ENCODE data around the gene CRTC3. TPM values are rescaled to one million over a fixed set of nuclear protein-coding genes. Genes with fewer than 3 reads are reported as not detected.

Gene CRTC3
- total RNA-seq, 1 experiment from 2014 or later, result 45.0 TPM

DNA sequence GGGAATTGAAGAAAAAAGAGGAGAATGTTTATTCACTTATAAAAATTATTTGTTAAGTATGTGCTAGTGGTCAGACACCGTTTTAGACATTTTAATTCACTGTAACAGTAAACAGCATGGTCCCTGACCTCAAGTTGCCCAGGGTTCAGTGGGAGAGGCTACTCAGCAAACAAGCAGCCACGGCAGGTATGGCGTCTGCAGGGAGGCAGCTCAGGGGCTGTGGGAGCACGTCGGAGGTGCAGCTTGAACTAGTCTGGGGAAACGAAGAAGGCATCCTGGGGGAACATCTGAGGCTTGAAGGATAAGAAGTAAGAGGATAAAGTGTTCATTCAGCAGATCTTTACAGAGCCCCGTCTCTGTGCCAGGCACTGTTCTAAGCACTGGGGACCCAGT, 66.0 kb downstream of the CRTC3 start:
- Histone ChIP-seq H3K9me3 (ENCODE audit: control insufficient read depth, insufficient read depth, low read depth, low read length) (no peaks in the 10 kb centered on the region), H3K4me1 (ENCODE audit: control insufficient read depth, insufficient read depth, low read length) (no peaks in the 10 kb centered on the region), H3K27me3 (ENCODE audit: control insufficient read depth, insufficient read depth, low read length) (no peaks in the 10 kb centered on the region), H3K4me3 (ENCODE audit: low read depth in 2 of 2, low read length in 2 of 2) (no peak overlapping the region), H3K27ac (ENCODE audit: low read length) (no peak overlapping the region), H3K36me3 (ENCODE audit: control insufficient read depth, insufficient read depth, low read length) (no peaks in the 10 kb centered on the region)
- ChIA-PET POLR2A (no interaction called here), CTCF (interaction anchor here (0.6 kb wide), 1 partner anchor 224 kb away, joined by 3 read pairs; no protein-coding TSS in a partner anchor)
- DNase-seq (ENCODE audit: low read depth, low spot score), result no peak
- no TSS peak for BruUV-seq (replicated peaks)
- in situ Hi-C loops (cut with HindIII; ENCODE audit: low pct_unique_long_range_greater_than_20kb, low sequenced_read_pairs) (no loop called here), intact Hi-C loops (cut with micrococcal nuclease; ENCODE audit: unreplicated experiment) (no loop called here)
- no peak for ATAC-seq
- TF ChIP-seq SIN3A (IDR thresholded peaks at IDR 0.05; ENCODE audit: borderline replicate concordance, insufficient read depth, low read depth, low read length) (no peak), TCF7L2 (IDR thresholded peaks at IDR 0.05; ENCODE audit: low read depth, low read length) (no peak), POLR2AphosphoS5 (IDR thresholded peaks at IDR 0.05; ENCODE audit: low read depth, low read length) (no peak)
- TF ChIP-seq, protein P1, sequence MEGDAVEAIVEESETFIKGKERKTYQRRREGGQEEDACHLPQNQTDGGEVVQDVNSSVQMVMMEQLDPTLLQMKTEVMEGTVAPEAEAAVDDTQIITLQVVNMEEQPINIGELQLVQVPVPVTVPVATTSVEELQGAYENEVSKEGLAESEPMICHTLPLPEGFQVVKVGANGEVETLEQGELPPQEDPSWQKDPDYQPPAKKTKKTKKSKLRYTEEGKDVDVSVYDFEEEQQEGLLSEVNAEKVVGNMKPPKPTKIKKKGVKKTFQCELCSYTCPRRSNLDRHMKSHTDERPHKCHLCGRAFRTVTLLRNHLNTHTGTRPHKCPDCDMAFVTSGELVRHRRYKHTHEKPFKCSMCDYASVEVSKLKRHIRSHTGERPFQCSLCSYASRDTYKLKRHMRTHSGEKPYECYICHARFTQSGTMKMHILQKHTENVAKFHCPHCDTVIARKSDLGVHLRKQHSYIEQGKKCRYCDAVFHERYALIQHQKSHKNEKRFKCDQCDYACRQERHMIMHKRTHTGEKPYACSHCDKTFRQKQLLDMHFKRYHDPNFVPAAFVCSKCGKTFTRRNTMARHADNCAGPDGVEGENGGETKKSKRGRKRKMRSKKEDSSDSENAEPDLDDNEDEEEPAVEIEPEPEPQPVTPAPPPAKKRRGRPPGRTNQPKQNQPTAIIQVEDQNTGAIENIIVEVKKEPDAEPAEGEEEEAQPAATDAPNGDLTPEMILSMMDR (IDR thresholded peaks at IDR 0.05), result no peak
- TF ChIP-seq, protein P2, sequence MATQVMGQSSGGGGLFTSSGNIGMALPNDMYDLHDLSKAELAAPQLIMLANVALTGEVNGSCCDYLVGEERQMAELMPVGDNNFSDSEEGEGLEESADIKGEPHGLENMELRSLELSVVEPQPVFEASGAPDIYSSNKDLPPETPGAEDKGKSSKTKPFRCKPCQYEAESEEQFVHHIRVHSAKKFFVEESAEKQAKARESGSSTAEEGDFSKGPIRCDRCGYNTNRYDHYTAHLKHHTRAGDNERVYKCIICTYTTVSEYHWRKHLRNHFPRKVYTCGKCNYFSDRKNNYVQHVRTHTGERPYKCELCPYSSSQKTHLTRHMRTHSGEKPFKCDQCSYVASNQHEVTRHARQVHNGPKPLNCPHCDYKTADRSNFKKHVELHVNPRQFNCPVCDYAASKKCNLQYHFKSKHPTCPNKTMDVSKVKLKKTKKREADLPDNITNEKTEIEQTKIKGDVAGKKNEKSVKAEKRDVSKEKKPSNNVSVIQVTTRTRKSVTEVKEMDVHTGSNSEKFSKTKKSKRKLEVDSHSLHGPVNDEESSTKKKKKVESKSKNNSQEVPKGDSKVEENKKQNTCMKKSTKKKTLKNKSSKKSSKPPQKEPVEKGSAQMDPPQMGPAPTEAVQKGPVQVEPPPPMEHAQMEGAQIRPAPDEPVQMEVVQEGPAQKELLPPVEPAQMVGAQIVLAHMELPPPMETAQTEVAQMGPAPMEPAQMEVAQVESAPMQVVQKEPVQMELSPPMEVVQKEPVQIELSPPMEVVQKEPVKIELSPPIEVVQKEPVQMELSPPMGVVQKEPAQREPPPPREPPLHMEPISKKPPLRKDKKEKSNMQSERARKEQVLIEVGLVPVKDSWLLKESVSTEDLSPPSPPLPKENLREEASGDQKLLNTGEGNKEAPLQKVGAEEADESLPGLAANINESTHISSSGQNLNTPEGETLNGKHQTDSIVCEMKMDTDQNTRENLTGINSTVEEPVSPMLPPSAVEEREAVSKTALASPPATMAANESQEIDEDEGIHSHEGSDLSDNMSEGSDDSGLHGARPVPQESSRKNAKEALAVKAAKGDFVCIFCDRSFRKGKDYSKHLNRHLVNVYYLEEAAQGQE (IDR thresholded peaks at IDR 0.05; ENCODE audit: insufficient read depth in 1 of 2, low read depth in 2 of 2, low read length in 1 of 2), result no peak

DNA sequence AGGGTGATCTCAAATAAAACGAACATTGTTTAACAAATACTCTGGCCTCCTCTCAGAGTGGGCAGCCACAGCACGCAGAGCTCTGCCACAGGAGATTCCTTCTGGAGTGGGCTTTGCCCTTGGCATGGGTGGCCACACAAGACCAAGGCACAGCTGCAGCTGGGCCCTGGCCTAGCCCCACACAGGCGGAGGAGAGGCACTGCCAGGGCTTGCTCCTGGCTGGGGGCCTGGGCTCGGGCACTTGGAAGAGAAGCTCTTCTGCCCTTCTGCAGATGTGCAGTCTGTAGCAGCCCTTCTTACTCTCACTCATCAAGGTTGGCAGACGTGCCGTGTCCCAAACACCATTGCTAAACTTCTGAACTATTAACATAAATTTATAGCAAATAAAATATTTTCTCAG, 67.2 kb downstream of the CRTC3 start:
- in situ Hi-C loops (cut with HindIII; ENCODE audit: low pct_unique_long_range_greater_than_20kb, low sequenced_read_pairs) (no loop called here), intact Hi-C loops (cut with micrococcal nuclease; ENCODE audit: unreplicated experiment) (no loop called here)
- Histone ChIP-seq H3K9me3 (ENCODE audit: control insufficient read depth, insufficient read depth, low read depth, low read length) (no peaks in the 10 kb centered on the region), H3K27ac (ENCODE audit: low read length) (no peak overlapping the region), H3K4me3 (ENCODE audit: low read depth in 2 of 2, low read length in 2 of 2) (no peak overlapping the region), H3K4me1 (ENCODE audit: control insufficient read depth, insufficient read depth, low read length) (no peaks in the 10 kb centered on the region), H3K36me3 (ENCODE audit: control insufficient read depth, insufficient read depth, low read length) (no peaks in the 10 kb centered on the region), H3K27me3 (ENCODE audit: control insufficient read depth, insufficient read depth, low read length) (no peaks in the 10 kb centered on the region)
- no TSS peak for BruUV-seq (replicated peaks)
- CTCF ChIA-PET, result no interaction called here
- DNase-seq (ENCODE audit: low read depth, low spot score) (no peak), ATAC-seq (no peak)
- TF ChIP-seq, protein P1 (IDR thresholded peaks at IDR 0.05), result no peak
- TF ChIP-seq SIN3A (IDR thresholded peaks at IDR 0.05; ENCODE audit: borderline replicate concordance, insufficient read depth, low read depth, low read length), result no peak
- TF ChIP-seq POLR2AphosphoS5 (IDR thresholded peaks at IDR 0.05; ENCODE audit: low read depth, low read length), result no peak
- no peak for TF ChIP-seq TCF7L2 (IDR thresholded peaks at IDR 0.05; ENCODE audit: low read depth, low read length)
- TF ChIP-seq, protein P2 (IDR thresholded peaks at IDR 0.05; ENCODE audit: insufficient read depth in 1 of 2, low read depth in 2 of 2, low read length in 1 of 2), result no peak
- POLR2A ChIA-PET, result no interaction called here

Measured in Panc1 (cell line).